NCI-H345 treated with DMSO at 0.1 percent for 48 hours (cell line): ENCODE results near the gene PCDHB6.
"Not testable (repeated sequence)": the region's sequence is repeated elsewhere in the genome, so short reads cannot be mapped to it uniquely, and the experiment has no call there.

ENCODE experiments used
- DNase-seq: peaks from one replicate; lab custom pipeline; 2025; ENCODE audit not compliant: unreplicated experiment; lab: John Stamatoyannopoulos, UW

PCDHB6 gene

DNA sequence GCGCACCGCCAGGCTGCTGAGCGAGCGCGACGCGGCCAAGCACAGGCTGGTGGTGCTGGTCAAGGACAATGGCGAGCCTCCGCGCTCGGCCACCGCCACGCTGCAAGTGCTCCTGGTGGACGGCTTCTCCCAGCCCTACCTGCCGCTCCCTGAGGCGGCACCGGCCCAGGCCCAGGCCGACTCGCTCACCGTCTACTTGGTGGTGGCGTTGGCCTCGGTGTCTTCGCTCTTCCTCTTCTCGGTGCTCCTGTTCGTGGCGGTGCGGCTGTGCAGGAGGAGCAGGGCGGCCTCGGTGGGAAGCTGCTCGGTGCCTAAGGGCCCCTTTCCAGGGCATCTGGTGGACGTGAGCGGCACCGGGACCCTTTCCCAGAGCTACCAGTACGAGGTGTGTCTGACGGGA is 51.8 kb downstream of the PCDHB6 start:
- DNase-seq = not testable (repeated sequence)
